Measurements from ENCODE around the gene SPAG6. TPM values are rescaled to one million over a fixed set of nuclear protein-coding genes. Genes with fewer than 3 reads are reported as not detected.

The SPAG6 gene
- total and polyA plus RNA-seq, 9 of the 15 experiments (the other 6 are each of a cell fraction or from before 2014, with no cell fraction given): 3.5 to 23.1 (median 11.8) TPM

- TF ChIP-seq ZNF318 (IDR thresholded peaks at IDR 0.05; ENCODE audit: borderline replicate concordance in 1 of 2, low read depth in 1 of 2) (no peak), AFF1 (IDR thresholded peaks at IDR 0.05; ENCODE audit: low read depth in 1 of 2, partially characterized antibody in 2 of 2) (no peak), ZNF586 (CRISPR knock-in tag; conservative IDR thresholded peaks at IDR 0.05) (no peak), SMC3 (conservative IDR thresholded peaks at IDR 0.05; ENCODE audit: insufficient read depth, low read depth, low read length) (no peak), RERE (CRISPR knock-in tag; IDR thresholded peaks at IDR 0.05; ENCODE audit: borderline replicate concordance) (no peak), EP300 (IDR thresholded peaks at IDR 0.05; ENCODE audit: low read length) (peak; percentile 15; the same call in 1 of the 2 replicates), ZKSCAN1 (IDR thresholded peaks at IDR 0.05; ENCODE audit: low read depth, low read length) (no peak), MAZ (CRISPR knock-in tag; conservative IDR thresholded peaks at IDR 0.05 in 1 of 2, IDR thresholded peaks at IDR 0.05 in 1 of 2) (no peak), ZNF785 (CRISPR knock-in tag; IDR thresholded peaks at IDR 0.05) (no peak), HMG20B (CRISPR knock-in tag; IDR thresholded peaks at IDR 0.05) (no peak)
Measured at GRCh38 chr10:22368981-22369380, 23.7 kb downstream of the SPAG6 start (continued).
